Epidermal melanocyte (primary cell): Measurements from ENCODE around the gene UBE2R2.
"Not testable (repeated sequence)": the region's sequence is repeated elsewhere in the genome, so short reads cannot be mapped to it uniquely, and the experiment has no call there.

Experiments
- DNase-seq: peaks from one replicate; pipeline ENCODE4 v3.0.0; 2011; ENCODE audit warnings: low spot score; ENCODE audit not compliant: insufficient read length

UBE2R2 gene

GRCh38 chr9:33799928-33800704, 16.8 kb upstream of the UBE2R2 start:
- DNase-seq: no peak

DNA sequence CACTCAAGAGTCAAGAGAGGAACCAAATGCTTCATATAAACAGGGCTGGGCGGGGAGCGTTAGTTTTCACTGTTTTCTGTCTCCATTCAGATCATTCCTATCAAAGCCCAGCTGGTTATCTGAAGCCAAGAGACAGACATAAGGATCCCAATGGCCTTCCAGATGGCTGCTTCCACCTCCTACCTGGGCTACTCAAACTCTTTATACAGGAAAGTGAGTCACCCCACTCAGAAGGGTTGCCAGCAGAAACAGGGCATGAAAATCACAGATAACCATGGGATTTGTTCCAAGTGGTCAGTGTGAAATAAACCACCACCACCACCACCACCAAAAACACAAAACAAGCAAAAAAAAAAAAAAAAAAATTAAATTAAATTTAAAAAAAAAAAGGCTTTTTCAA, 16.1 kb upstream of the UBE2R2 start:
- no peak for DNase-seq

GRCh38 chr9:33801943-33802500, 14.9 kb upstream of the UBE2R2 start:
- not testable (repeated sequence) for DNase-seq

DNA sequence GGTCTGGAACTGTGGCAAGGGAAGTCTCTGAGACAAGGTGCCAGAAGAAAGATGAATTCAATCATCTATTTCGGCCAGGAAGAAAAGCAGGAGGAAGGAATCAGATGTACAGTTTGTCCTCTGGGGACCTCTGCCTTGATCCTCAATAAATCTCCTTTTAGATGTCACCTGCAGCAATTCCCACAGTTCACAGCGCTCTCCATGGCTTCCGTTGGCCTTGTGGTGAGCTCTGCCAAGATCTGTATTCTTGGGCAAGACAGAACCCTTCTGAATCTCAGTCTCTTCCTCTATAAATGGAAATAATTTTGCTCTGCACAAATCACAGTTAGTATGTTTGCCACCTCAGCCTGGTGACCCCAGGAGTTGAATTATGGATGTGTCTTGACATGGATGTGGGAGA, 12.8 kb upstream of the UBE2R2 start:
- not testable (repeated sequence) for DNase-seq

- not testable (repeated sequence) for DNase-seq
These were observed 9.8 kb upstream of the UBE2R2 start for GRCh38 chr9:33807156-33807555.

DNA sequence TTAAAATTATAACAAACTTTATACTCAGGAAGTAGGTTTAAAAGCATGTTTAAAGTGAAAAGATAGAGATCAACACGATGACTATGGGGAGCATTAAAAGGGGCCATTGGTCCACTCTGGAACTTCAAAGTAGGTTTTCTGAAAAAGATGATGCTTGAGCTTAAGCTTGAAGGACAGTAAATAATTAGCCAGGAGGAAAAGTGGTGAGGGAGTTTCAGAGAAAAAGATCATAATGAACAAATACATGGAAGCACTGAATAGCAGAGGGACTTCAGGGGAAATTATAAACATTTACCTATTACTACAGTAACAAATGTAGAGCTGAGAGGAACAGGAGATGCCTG, 8.0 kb upstream of the UBE2R2 start:
- DNase-seq: not testable (repeated sequence)

GRCh38 chr9:33809506-33809905, 7.5 kb upstream of the UBE2R2 start:
- no peak for DNase-seq

- peak; percentile 40 for DNase-seq
These were observed 3.0 kb upstream of the UBE2R2 start for GRCh38 chr9:33813712-33814641.

DNA sequence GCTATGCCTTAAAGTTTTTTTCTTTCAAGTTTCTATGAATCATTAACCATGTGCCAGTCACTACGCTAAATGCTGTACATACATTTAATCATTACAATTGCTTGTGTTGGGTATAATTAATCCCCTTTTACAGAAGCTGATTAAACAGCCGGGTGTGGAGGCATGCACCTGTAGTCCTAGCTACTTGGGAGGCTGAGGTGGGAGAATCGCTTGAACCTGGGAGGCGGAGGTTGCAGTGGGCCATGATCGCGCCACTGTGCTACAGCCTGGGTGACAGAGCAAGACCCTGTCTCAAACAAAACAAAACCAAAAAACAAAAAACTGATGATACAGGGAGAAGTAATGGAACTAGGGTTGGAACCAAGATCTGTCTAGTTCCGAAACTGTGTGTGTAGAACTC, 1.2 kb upstream of the UBE2R2 start:
- DNase-seq: no peak

DNA sequence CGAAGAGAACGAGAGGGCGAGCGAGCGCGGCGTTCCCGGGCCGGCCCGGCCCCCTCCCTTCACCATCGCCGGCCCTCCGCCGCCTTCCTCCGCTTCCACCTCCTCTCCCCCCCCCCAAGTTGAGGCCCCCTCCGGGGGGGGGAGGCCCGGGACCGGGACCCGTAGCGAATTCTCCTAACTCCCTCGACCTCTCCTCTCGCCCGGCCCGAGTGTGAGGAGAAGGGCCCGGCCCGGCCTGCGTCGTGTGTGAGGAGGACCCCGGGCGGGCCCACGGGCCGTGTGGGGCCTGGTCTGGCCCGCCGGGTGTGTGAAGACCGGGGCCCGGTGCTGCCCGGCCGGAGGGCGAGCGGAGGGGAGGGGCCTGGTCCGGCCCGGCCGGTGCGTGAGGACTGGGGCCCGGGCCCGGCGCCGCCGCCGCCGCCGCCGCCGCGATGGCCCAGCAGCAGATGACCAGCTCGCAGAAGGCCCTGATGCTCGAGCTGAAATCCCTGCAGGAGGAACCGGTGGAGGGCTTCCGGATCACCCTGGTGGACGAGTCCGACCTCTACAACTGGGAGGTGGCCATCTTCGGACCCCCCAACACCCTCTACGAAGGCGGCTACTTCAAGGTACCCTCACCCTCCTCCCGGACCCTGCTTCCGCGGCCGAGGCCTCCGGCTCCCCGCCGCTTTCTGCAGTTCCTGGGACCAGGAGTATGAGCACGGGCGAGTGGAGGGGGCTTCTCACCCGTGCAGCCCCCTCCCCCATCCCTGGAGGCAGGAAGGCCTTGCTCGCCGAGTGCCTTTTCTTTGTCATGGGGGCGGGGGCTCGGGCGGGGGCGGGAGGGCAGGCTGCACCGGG, 587 bp downstream of the UBE2R2 start:
- DNase-seq: peak; percentile 32

DNA sequence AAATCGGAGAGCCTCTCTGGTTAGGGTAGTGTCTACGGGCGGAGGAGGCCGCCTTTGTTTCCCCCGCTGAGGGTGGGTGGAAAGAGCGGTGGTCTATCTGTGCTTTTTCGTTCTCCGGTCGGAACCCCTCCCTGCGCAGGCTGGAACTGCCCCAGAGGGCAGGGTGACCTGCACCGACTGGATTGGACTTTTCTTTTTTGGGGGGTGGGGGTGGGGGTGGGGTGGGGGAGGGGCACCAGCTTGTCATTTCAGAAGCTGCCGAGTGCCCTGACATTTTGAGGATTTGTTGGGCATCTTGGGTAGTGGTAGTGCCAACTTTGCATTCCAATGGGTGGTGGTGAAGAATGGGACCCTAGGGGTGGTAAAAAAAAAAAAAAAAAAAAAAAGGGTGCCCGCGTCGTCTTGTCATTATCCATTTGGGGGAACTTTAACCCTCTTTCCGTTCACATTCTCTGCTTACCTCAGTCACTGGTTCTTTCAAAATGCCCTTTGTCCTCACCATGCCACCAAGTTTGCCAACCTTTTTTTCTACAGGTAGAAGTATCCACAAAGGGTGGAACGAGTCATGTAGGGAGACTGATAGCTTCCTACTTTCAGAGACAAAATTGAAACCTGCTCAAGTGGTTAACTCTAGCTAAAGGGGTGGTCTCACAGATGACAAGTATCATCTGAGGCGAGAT, 1.3 kb downstream of the UBE2R2 start:
- DNase-seq: no peak

DNA sequence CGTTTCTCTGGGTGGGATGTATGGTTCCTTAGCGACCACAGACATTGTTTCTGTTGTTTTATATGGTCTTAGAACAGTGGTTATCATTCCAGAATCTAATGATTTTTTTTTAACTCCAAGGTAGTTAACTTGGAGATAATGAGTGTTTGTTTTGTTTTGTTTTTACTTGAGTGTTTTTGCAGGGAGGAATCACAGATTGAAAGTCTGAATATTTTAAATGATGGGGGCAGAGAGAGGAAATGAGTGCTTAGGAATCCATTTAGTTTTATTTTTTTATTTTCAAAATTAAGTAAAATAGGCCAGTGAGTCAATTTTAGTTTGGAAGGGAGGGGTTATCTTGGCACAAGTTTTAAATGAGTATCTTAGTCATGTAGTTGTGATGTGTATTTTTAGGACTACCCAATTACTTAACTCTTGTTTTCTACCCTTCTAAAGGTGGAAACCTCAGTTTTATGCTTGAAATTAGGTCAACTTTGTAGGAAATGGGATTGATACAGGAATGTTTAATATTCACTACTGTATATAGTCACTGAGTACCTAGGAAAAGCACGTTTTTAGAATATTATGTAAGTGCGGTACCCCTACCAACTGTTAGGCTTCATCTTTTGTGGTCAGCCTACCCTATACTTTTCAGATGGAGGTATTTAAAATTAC, 2.0 kb downstream of the UBE2R2 start:
- no peak for DNase-seq

DNA sequence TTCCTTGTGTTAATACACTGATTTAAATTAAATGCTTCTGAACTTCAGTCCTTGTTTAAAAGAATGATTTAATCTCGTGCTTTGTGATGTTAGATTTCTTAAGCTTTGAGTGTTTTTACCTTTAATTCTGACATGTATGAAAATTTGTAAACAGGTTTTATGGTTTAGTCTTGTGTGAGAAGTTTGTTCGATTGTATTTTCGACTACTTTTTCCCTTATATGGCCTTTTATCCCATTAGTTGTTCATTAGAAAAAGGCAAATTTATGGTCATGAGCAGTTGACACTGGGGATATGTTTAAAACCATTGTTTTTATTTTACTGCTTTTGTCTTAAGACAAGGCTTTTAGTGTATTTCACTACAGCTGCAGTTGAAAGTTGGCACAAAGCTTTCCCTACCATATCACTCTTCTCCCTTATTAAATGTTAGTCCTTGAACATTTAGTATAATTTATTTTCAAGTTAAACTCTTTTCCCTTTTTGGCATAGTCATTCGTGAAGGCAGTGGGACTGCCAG, 3.3 kb downstream of the UBE2R2 start:
- no peak for DNase-seq

- DNase-seq: no peak
These were observed 6.8 kb downstream of the UBE2R2 start for GRCh38 chr9:33823801-33824200.

GRCh38 chr9:33827285-33827684, 10.3 kb downstream of the UBE2R2 start:
- DNase-seq: not testable (repeated sequence)

DNA sequence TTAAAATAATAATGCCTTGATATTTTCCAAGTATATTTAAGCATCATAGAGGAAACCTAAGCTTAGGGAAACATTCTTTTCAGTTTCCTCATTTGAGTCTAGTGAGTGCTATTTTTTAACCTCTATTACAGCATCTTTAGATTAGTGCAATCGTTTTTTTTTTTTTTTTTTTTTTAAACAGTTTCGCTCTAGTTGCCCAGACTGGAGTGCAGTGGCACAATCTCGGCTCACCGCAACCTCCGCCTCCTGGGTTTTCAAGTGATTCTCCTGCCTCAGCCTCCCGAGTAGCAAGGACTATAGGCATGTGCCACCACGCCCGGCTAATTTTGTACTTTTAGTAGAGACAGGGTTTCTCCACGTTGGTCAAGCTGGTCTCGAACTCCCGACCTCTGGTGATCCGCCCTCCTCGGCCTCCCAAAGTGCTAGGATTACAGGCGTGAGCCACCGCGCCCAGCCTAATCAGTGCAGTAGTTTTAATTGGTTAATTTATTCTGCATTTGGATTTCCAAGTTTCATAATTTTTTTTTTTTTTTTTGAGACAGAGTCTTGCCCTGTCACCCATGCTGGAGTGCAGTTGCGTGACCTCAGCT, 12.8 kb downstream of the UBE2R2 start:
- DNase-seq: not testable (repeated sequence)

DNA sequence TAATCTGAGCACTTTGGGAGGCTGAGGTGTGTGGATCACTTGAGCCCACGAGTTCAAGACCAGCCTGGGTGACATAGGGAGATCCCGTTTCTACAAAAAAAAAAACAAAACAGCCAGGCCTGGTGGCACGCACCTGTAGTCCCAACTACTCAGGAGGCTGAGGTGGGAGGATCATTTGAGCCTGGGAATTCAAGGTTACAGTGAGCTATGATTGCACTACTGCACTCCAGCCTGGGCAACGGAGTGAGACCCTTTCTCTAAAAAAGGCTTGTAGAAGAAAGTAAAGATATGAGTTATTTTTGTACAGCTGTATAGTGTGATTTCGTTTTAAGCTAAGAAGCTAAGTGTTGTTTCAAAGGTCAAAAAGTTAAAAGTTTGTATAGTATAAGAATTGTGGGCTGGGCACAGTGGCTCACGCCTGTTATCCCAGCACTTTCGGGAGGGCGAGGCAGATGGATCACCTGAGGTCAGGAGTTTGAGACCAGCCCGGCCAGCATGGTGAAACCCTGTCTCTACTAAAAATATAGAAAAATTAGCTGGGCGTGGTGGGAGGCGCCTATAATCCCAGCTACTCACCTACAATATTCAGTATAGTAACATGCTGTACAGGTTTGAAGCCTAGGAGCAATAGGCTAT, 18.8 kb downstream of the UBE2R2 start:
- DNase-seq: no peak

DNA sequence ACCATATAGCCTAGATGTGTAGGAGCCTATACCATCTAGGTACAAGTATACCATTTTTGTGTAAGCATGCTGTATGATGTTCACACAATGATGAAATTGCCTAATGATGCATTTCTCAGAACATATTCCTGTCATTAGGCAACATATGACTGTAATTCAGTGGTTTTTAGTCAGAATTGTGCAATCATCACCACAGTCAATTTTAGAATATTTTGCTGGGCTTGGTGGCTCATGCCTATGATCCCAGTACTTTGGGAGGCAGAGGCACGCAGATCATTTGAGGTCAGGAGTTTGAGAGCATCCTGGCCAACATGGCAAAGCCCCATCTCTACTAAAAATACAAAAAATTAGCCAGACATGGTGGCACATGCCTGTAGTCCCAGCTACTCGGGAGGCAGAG, 19.3 kb downstream of the UBE2R2 start:
- DNase-seq: not testable (repeated sequence)

DNA sequence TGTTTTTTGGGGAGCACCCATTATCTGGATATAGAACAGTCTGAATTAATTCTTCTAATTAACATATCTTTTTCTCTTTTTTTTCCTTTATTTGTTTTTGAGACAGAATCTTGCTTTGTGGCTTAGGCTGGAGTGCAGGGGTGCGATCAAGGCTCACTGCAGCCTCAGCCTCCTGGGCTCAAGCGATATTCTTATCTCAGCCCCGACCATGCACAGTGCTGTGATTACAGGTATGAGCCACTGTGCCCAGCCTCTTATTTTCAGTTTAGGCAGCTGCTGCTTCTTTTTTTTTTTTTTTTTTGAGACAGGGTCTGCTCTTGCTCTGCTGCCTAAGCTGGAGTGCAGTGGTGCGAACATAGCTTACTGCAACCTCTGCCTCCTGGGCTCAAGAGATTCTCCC, 20.2 kb downstream of the UBE2R2 start:
- DNase-seq: no peak
